IMR-90 (cell line): Measurements from ENCODE around the gene SPEF2. TPM values are rescaled to one million over a fixed set of nuclear protein-coding genes. Genes with fewer than 3 reads are reported as not detected.

Experiments used
- ATAC-seq: fragments of 200-7000 bp; cut with Tn5 transposase; 2 replicates; pipeline ENCODE4 v1.9.1; 2020; ENCODE audit warnings: low read depth, mild to moderate bottlenecking, moderate library complexity
- BruUV-seq: library from RNA; stranded (reverse); fragments of 400-500 nt; replicated peaks from 2 replicates; lab custom pipeline; 2021; lab: Mats Ljungman, UMichigan
- CTCF ChIA-PET: fragments of 300-600 bp; formaldehyde crosslinking; extraction: SDS; loops from one replicate; lab custom pipeline; 2021; ENCODE audit warnings: antibody characterized with exemption; lab: Yijun Ruan, JAX
- POLR2A ChIA-PET: fragments of 300-600 bp; sonication (Branson Sonifier 250); formaldehyde crosslinking; loops from one replicate; lab custom pipeline; 2022; ENCODE audit warnings: antibody characterized with exemption; ENCODE audit not compliant: unreplicated experiment; lab: Charles Lee
- DNase-seq: peaks from one replicate; pipeline ENCODE4 v3.0.0; 2013
- H2AFZ ChIP-seq: replicated peaks from 2 replicates; pipeline ENCODE3; 2013; ENCODE audit warnings: low read length, mild to moderate bottlenecking; ENCODE audit not compliant: poor library complexity
- H2AK5ac ChIP-seq: 2 replicates; pipeline ENCODE4 v1.6.1; 2013; ENCODE audit warnings: low read depth, low read length, inconsistent platforms
- H2AK9ac ChIP-seq: replicated peaks from 2 replicates; pipeline ENCODE3; 2013; ENCODE audit warnings: mild to moderate bottlenecking, low read depth, low read length, moderate library complexity; ENCODE audit not compliant: poor library complexity
- H2BK120ac ChIP-seq: 2 replicates; pipeline ENCODE4 v1.6.1; 2013; ENCODE audit warnings: low read depth, low read length, inconsistent platforms
- H2BK15ac ChIP-seq: 3 replicates; pipeline ENCODE4 v1.6.1; 2013; ENCODE audit warnings: low read depth, low read length, inconsistent platforms
- H2BK20ac ChIP-seq: 2 replicates; pipeline ENCODE4 v1.6.1; 2013; ENCODE audit warnings: low read depth, mild to moderate bottlenecking, inconsistent platforms, low read length, moderate library complexity
- H2BK5ac ChIP-seq: 2 replicates; pipeline ENCODE4 v1.6.1; 2013; ENCODE audit warnings: mild to moderate bottlenecking, low read depth, low read length, inconsistent platforms; ENCODE audit not compliant: poor library complexity, severe bottlenecking
- H3K14ac ChIP-seq: replicated peaks from 2 replicates; pipeline ENCODE4 v1.6.1; 2013; ENCODE audit warnings: low read depth, low read length, inconsistent platforms
- H3K18ac ChIP-seq: 2 replicates; pipeline ENCODE4 v1.6.1; 2013; ENCODE audit warnings: low read depth, low read length, control low read depth
- H3K23ac ChIP-seq: 2 replicates; pipeline ENCODE4 v1.6.1; 2013; ENCODE audit warnings: low read depth, low read length, inconsistent platforms
- H3K27ac ChIP-seq: 2 replicates; pipeline ENCODE4 v1.5.1; 2013; ENCODE audit warnings: mild to moderate bottlenecking, control low read depth, low read length; ENCODE audit not compliant: insufficient read depth
- H3K27me3 ChIP-seq: 2 replicates; pipeline ENCODE4 v1.6.1; 2013; ENCODE audit warnings: low read length; ENCODE audit not compliant: control insufficient read depth, insufficient read depth
- H3K36me3 ChIP-seq: 2 replicates; pipeline ENCODE4 v1.6.1; 2013; ENCODE audit warnings: low read length, mixed read lengths; ENCODE audit not compliant: control insufficient read depth, insufficient read depth
- H3K4ac ChIP-seq: 2 replicates; pipeline ENCODE4 v1.6.1; 2013; ENCODE audit warnings: low read depth, low read length, inconsistent platforms
- H3K4me1 ChIP-seq: 2 replicates; pipeline ENCODE4 v1.6.1; 2013; ENCODE audit warnings: low read length, mixed read lengths; ENCODE audit not compliant: control insufficient read depth, insufficient read depth
- H3K4me2 ChIP-seq: 2 replicates; pipeline ENCODE4 v1.6.1; 2013; ENCODE audit warnings: low read depth, mild to moderate bottlenecking, control low read depth, low read length, moderate library complexity
- H3K4me3 ChIP-seq: 2 replicates; pipeline ENCODE4 v1.5.1; 2013; ENCODE audit warnings: low read depth, mild to moderate bottlenecking, control low read depth, low read length, moderate library complexity; ENCODE audit not compliant: insufficient read depth
- H3K56ac ChIP-seq: 2 replicates; pipeline ENCODE4 v1.6.1; 2013; ENCODE audit warnings: low read length, inconsistent platforms; ENCODE audit not compliant: insufficient read depth; ENCODE audit errors: extremely low read depth
- H3K79me1 ChIP-seq, 2 experiments: 2 replicates each; pipeline ENCODE4 v1.6.1; 2013; ENCODE audit warnings: low read length in 2 of 2, inconsistent platforms in 1 of 2, low read depth in 1 of 2
- H3K9ac ChIP-seq: 2 replicates; pipeline ENCODE4 v1.6.1; 2013; ENCODE audit warnings: low read depth, low read length, control low read depth
- H3K9me1 ChIP-seq: 2 replicates; pipeline ENCODE4 v1.6.1; 2013; ENCODE audit warnings: low read length, inconsistent platforms; ENCODE audit not compliant: insufficient read depth
- H3K9me3 ChIP-seq: 2 replicates; pipeline ENCODE4 v1.6.1; 2013; ENCODE audit warnings: low read length; ENCODE audit not compliant: control insufficient read depth, insufficient read depth
- H4K20me1 ChIP-seq: 2 replicates; pipeline ENCODE4 v1.6.1; 2013; ENCODE audit warnings: low read length, inconsistent platforms; ENCODE audit not compliant: insufficient read depth
- H4K5ac ChIP-seq: 2 replicates; pipeline ENCODE4 v1.6.1; 2013; ENCODE audit warnings: mild to moderate bottlenecking, low read depth, low read length, control low read depth
- H4K8ac ChIP-seq, 2 experiments: 2 replicates each; pipeline ENCODE4 v1.6.1; 2013; ENCODE audit warnings: low read depth in 2 of 2, low read length in 2 of 2, control low read depth in 1 of 2, inconsistent platforms in 1 of 2
- H4K91ac ChIP-seq: 2 replicates; pipeline ENCODE4 v1.6.1; 2013; ENCODE audit warnings: low read depth, low read length, inconsistent platforms; ENCODE audit not compliant: insufficient read depth
- CTCF ChIP-seq: conservative IDR thresholded peaks from 2 replicates; pipeline ENCODE4 v1.5.1; 2012; ENCODE audit warnings: mild to moderate bottlenecking, low read depth, low read length, improper control_type of control experiment
- FOS ChIP-seq: fragments of 150-350 bp; IDR thresholded peaks from 2 replicates; pipeline ENCODE4 v1.6.1; 2016; ENCODE audit warnings: low read depth, low read length
- SMC3 ChIP-seq: fragments of 150-350 bp; IDR thresholded peaks from 2 replicates; pipeline ENCODE4 v1.6.1; 2016; ENCODE audit warnings: low read depth, mild to moderate bottlenecking, antibody characterized with exemption, low read length, moderate library complexity
- WGBS, 2 experiments: methylation state at CpG; one replicate each; pipeline versions ENCODE4 v1.1.5 to v1.1.7; 2013; ENCODE audit warnings: missing lambda C conversion rate in 2 of 2; ENCODE audit not compliant: insufficient read length in 1 of 2; ENCODE audit errors: extremely low coverage in 2 of 2; 5-methylcytosine and 5-hydroxymethylcytosine counted together
- dilution Hi-C: fragments of 300-500 bp; cut with HindIII; formaldehyde crosslinking; loops from one replicate; pipeline ENCODE4 v1.14.3; 2018; ENCODE audit warnings: low sequenced_read_pairs; ENCODE audit not compliant: unreplicated experiment
- in situ Hi-C: fragments of 300-500 bp; cut with MboI; formaldehyde crosslinking; loops from 3 replicates; pipeline ENCODE4 v1.14.3; 2019; ENCODE audit warnings: low sequenced_read_pairs, inconsistent platforms, mixed read lengths
- intact Hi-C: fragments of 100-400 bp; cut with micrococcal nuclease; formaldehyde crosslinking; loops from 2 replicates; pipeline ENCODE4 v1.10.0; 2022
- polyA plus RNA-seq, 3 experiments: library from polyadenylated mRNA; depleted of rRNA; stranded (reverse); fragments of >200 nt; gene quantifications; 2 replicates each; pipeline ENCODE4 v1.2.3, GENCODE V29; 2012; ENCODE audit warnings: low replicate concordance in 1 of 3
- total RNA-seq: library from RNA; depleted of rRNA; stranded (reverse); fragments of >200 nt; gene quantifications from 2 replicates; pipeline ENCODE4 v1.2.3, GENCODE V29; 2012

The SPEF2 gene
- total and polyA plus RNA-seq, 2 of the 4 experiments (the other 2 are of a cell fraction) = 1.7 to 2.3 TPM

GRCh38 chr5:35753500-35753899 is 135.8 kb downstream of the SPEF2 start:
- Histone ChIP-seq H2BK15ac (no peak overlapping the region), H3K27me3 (no peaks in the 10 kb centered on the region), H2AFZ (no peak overlapping the region), H3K79me1 (no peaks in the 10 kb centered on the region), H3K4ac (no peak overlapping the region), H4K91ac (no peak overlapping the region), H4K5ac (no peak overlapping the region), H3K27ac (no peak overlapping the region), H3K9me1 (0 out of 2 replicates have a peak, but pooled peaks cover 3% of the 10 kb centered on the region), H3K4me1 (no peaks in the 10 kb centered on the region), H3K36me3 (no peaks in the 10 kb centered on the region), H3K4me3 (no peak overlapping the region), H3K18ac (no peak overlapping the region), H3K56ac (no peak overlapping the region), H2AK9ac (no peak overlapping the region), H3K14ac (no peak overlapping the region), H3K9me3 (no peaks in the 10 kb centered on the region), H3K23ac (no peak overlapping the region), H2BK5ac (no peak overlapping the region), H3K4me2 (no peak overlapping the region), H2BK120ac (no peak overlapping the region), H4K8ac (no peak overlapping the region), H4K20me1 (no peaks in the 10 kb centered on the region), H2AK5ac (no peak overlapping the region), H2BK20ac (no peak overlapping the region), H3K9ac (no peak overlapping the region)
- CTCF ChIA-PET = no interaction called here
- no peak for ATAC-seq
- POLR2A ChIA-PET = no interaction called here
- dilution Hi-C loops = no loop called here
- intact Hi-C loops = no loop called here
- TF ChIP-seq SMC3 = no peak
- no peak for TF ChIP-seq CTCF
- no peak for TF ChIP-seq FOS
- DNase-seq = no peak
- no CpG with 5 or more reads among the region's 5 CpGs for WGBS, 2 experiments
- in situ Hi-C loops = no loop called here
- BruUV-seq = no TSS peak
